Lung (tissue), 12 donors: ENCODE results near the gene ANK3. TPM values are rescaled to one million over a fixed set of nuclear protein-coding genes. Genes with fewer than 3 reads are reported as not detected.

Source experiments
- ATAC-seq: fragments of 200-7000 bp; cut with Tn5 transposase; one replicate; pipeline ENCODE4 v1.9.1; 2020; ENCODE audit warnings: moderate number of reproducible peaks; ENCODE audit not compliant: insufficient read depth, low FRiP score
- DNase-seq, 3 donors: peaks; one replicate each; pipeline ENCODE4 v3.0.0-alpha.2; 2013 to 2017
- H3K27ac ChIP-seq, 2 donors: one replicate each; pipeline ENCODE4 v1.5.1; 2013; ENCODE audit warnings: mild to moderate bottlenecking in 2 of 2, moderate library complexity in 2 of 2, control low read depth in 1 of 2, inconsistent platforms in 1 of 2, low read depth in 1 of 2, low read length in 1 of 2
- H3K27me3 ChIP-seq, 3 donors: one replicate each; pipeline ENCODE4 v1.5.1; 2013; ENCODE audit warnings: low read length in 2 of 3; ENCODE audit not compliant: control insufficient read depth in 3 of 3, insufficient read depth in 3 of 3
- H3K36me3 ChIP-seq, 4 donors: one replicate each; pipeline ENCODE4 v1.5.1; 2013; ENCODE audit warnings: low read length in 4 of 4, mild to moderate bottlenecking in 1 of 4, moderate library complexity in 1 of 4; ENCODE audit not compliant: control insufficient read depth in 4 of 4, insufficient read depth in 4 of 4
- H3K4me1 ChIP-seq, 5 donors: one replicate each; pipeline ENCODE4 v1.5.1; 2013; ENCODE audit warnings: low read length in 5 of 5, mild to moderate bottlenecking in 2 of 5, moderate library complexity in 1 of 5; ENCODE audit not compliant: control insufficient read depth in 5 of 5, insufficient read depth in 5 of 5
- H3K4me3 ChIP-seq: one replicate; pipeline ENCODE4 v1.5.1; 2013; ENCODE audit warnings: mild to moderate bottlenecking, control low read depth, moderate library complexity
- H3K9ac ChIP-seq, 2 donors: one replicate each; pipeline ENCODE4 v1.5.1; 2013; ENCODE audit warnings: low read length in 2 of 2, control low read depth in 1 of 2; ENCODE audit not compliant: insufficient read depth in 1 of 2
- H3K9me3 ChIP-seq, 4 donors: one replicate each; pipeline ENCODE4 v1.5.1; 2013; ENCODE audit warnings: low read length in 3 of 4, mild to moderate bottlenecking in 1 of 4, moderate library complexity in 1 of 4; ENCODE audit not compliant: control insufficient read depth in 4 of 4, insufficient read depth in 3 of 4
- WGBS, 2 donors: extraction: QIAGEN DNeasy Blood & Tissue Kit; methylation state at CpG; one replicate each; pipeline ENCODE4 v1.1.7; 2013; 5-methylcytosine and 5-hydroxymethylcytosine counted together
- polyA plus RNA-seq, 2 donors: library from polyadenylated mRNA; stranded (reverse); fragments of 200-250 nt; gene quantifications; one replicate each; pipeline ENCODE4 v1.2.1, GENCODE V29; 2013
- total RNA-seq, 2 donors: library from RNA; depleted of rRNA in 1 of 2; stranded (reverse); fragments of >200 nt in 1 of 2; gene quantifications; one replicate each; pipeline ENCODE4 v1.2.1, GENCODE V29; 2014 to 2021
- TF ChIP-seq, protein P1 (sequence below): IDR thresholded peaks from 2 replicates; pipeline ENCODE4 v1.5.1; 2012; ENCODE audit warnings: mild to moderate bottlenecking; ENCODE audit errors: control extremely low read depth, extremely low read depth
- donor health status: control.
- donor health status: control.
- donor health status: Bipolar disorder and iron deficiency.
- donor health status: healthy.
- donor health status: DM: yes; HTN: yes; CAD: no.

ANK3 gene
- total and polyA plus RNA-seq, 4 donors = 10.4 to 96.0 (median 46.4) TPM

DNA sequence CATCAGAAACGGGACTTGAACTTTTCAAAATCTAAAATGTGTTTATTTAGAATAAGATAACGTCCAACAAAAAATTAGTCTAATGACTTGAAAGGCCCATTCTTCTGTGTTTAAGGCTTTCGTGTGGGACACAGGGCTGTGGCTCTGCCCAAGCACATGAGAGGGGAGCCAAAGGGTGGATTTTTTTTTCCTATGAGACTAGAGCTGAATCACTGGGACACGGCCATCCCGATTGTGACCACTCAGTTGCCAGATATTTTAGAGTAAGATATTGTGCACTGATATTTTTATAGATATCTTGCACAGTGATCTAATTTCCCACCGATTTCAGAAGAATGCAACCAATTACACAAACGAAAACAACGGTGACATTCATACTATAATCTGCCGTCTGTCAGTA, 99.9 kb downstream of the ANK3 start:
- Histone ChIP-seq H3K27ac (peak overlapping the region in 1 of 2 donors; percentile 82), H3K9me3 (no peaks in the 10 kb centered on the region), H3K4me3 (no peak overlapping the region), H3K4me1 (peaks cover 0 to 26% (median 5%) of the 10 kb centered on the region in 5 donors), H3K9ac (no peak overlapping the region), H3K27me3 (no peaks in the 10 kb centered on the region), H3K36me3 (no peaks in the 10 kb centered on the region)
- ATAC-seq (no peak), DNase-seq (no peak)
- WGBS, 2 donors = 91 to 93% methylated on average over 9 of the region's 9 CpGs
- TF ChIP-seq, protein P1, sequence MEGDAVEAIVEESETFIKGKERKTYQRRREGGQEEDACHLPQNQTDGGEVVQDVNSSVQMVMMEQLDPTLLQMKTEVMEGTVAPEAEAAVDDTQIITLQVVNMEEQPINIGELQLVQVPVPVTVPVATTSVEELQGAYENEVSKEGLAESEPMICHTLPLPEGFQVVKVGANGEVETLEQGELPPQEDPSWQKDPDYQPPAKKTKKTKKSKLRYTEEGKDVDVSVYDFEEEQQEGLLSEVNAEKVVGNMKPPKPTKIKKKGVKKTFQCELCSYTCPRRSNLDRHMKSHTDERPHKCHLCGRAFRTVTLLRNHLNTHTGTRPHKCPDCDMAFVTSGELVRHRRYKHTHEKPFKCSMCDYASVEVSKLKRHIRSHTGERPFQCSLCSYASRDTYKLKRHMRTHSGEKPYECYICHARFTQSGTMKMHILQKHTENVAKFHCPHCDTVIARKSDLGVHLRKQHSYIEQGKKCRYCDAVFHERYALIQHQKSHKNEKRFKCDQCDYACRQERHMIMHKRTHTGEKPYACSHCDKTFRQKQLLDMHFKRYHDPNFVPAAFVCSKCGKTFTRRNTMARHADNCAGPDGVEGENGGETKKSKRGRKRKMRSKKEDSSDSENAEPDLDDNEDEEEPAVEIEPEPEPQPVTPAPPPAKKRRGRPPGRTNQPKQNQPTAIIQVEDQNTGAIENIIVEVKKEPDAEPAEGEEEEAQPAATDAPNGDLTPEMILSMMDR = no peak

DNA sequence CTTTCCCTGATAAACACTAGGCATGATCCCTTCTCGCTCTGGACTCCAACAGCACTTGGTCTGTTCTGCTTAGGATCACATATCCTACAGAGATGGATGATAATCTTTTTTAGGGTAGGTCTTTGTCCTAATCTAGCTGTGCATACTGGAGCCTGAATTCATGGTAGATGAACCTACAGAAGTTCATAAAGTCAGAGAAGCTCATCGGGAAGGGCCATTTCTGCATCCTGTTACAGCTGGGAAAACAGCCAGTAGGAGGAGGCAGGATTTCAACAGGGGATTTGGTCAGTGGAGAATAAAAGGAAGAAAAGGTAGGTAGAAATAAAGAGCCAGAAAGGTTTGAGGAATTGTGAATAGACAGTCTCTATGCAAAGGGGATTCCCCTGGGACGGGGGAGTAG, 101.4 kb downstream of the ANK3 start:
- H3K9ac ChIP-seq = no peak overlapping the region
- H3K9me3 ChIP-seq = no peaks in the 10 kb centered on the region
- peaks cover 0 to 29% (median 5%) of the 10 kb centered on the region in 5 donors for H3K4me1 ChIP-seq
- H3K27ac ChIP-seq = peak overlapping the region in 1 of 2 donors; percentile 82
- TF ChIP-seq, protein P1 = no peak
- ATAC-seq = no peak
- no peak for DNase-seq
- no peaks in the 10 kb centered on the region for H3K27me3 ChIP-seq
- WGBS, 2 donors = 78 to 82% methylated on average over 3 of the region's 3 CpGs
- no peak overlapping the region for H3K4me3 ChIP-seq
- H3K36me3 ChIP-seq = no peaks in the 10 kb centered on the region

DNA sequence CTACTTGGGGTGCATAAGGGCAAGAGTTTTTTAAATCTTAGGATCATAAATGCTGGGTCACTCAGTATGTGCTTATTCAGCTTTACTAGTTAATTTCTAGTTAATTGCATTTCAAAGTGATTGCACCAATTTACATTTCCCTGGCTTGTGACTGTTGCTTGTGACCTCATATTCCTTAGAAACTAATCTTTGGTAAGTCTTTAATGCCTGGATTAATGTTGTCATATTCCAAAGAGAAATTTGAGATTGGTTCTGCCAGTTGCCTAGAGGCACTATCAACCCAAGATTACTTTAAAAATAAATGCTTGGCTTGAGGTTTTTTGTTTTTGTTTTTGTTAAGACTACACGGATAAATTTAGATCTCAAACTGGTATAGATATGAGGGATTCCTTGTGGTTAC, 103.1 kb downstream of the ANK3 start:
- ATAC-seq (no peak), DNase-seq (peak in 1 of 3 donors; percentile 23)
- H3K9me3 ChIP-seq = no peaks in the 10 kb centered on the region
- H3K4me1 ChIP-seq = peaks cover 0 to 31% (median 1%) of the 10 kb centered on the region in 5 donors
- H3K36me3 ChIP-seq = no peaks in the 10 kb centered on the region
- TF ChIP-seq, protein P1 = no peak
- no peak overlapping the region for H3K4me3 ChIP-seq
- no peak overlapping the region for H3K9ac ChIP-seq
- H3K27me3 ChIP-seq = no peaks in the 10 kb centered on the region
- H3K27ac ChIP-seq = peak overlapping the region in 1 of 2 donors; percentile 49
- WGBS, 2 donors = 61 to 66% methylated on average over 1 of the region's 1 CpG

DNA sequence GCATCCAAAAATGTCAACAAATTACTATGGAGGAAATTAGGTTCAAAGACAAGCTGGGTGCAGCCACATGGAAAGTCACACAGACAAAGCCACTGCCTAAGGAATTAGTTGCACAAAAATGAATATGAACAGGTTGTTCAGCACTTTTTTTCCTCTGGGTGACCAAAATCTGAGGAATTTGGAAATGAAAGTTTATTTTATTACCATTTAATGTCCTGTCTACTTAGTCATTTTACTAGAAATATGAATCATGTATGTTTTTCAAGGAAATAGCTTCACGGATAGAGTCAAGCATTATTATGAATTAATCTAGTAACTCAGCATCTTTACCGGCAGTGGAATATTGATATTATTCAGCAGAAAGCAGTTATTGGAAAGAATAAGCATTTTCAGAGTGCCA, 106.3 kb downstream of the ANK3 start:
- H3K27ac ChIP-seq = peak overlapping the region in 1 of 2 donors; percentile 93
- H3K9me3 ChIP-seq = no peaks in the 10 kb centered on the region
- no peak overlapping the region for H3K4me3 ChIP-seq
- no peak for DNase-seq
- 59 to 87% methylated on average over 2 of the region's 2 CpGs for WGBS, 2 donors
- no peak overlapping the region for H3K9ac ChIP-seq
- ATAC-seq = no peak
- TF ChIP-seq, protein P1 = no peak
- no peaks in the 10 kb centered on the region for H3K27me3 ChIP-seq
- H3K36me3 ChIP-seq = peaks cover 0 to 3% (median 2%) of the 10 kb centered on the region in 4 donors
- peaks cover 0 to 37% (median 0%) of the 10 kb centered on the region in 5 donors for H3K4me1 ChIP-seq
